ENCODE results near the gene SUPT3H.

SUPT3H gene

DNA sequence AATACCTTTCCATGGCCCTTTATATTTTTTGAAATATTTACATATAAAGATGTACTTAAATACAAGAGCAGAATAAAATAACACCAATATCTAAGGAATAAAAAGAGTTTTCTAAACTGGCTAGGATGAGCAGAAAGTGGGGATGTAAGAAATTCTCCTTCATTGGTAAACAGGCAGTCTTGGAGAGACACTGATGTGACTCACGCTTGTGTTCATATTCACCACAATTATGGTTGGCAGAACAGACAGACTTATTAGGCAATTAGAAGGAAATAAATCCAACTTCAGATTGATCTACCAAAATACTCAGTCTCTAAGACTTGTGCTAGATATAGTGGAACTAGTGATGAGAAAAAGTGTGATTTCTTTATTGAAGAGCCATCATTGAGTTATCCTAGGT lies 526.6 kb downstream of the SUPT3H start:
- TF ChIP-seq CTCF (conservative IDR thresholded peaks at IDR 0.05) (no peak), ZFX (IDR thresholded peaks at IDR 0.05) (no peak)
- H3K27ac ChIP-seq: no peak overlapping the region

- TF ChIP-seq ZFX (IDR thresholded peaks at IDR 0.05) (no peak), CTCF (conservative IDR thresholded peaks at IDR 0.05) (no peak)
- H3K27ac ChIP-seq: no peak overlapping the region
These were observed 527.4 kb downstream of the SUPT3H start for GRCh38 chr6:44850312-44850711.

DNA sequence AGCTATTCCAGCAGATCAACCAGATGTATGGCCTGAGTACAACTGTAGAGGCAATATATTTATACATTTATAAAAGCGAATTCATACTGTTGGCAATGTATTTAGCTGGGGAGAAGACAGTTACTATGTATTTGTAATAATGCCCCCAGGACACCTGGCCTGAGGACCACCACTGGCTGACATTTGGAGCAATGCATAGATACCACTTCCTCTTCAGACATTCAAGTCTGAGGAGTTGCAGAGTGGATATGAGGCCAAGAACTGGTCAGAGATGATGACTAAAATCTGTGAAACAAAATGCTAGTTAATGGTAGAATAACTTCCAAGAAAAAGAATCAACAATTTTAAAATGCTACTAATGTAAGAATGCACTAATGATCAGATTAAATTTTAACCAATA lies 527.9 kb downstream of the SUPT3H start:
- TF ChIP-seq ZFX (IDR thresholded peaks at IDR 0.05): no peak
- no peak for TF ChIP-seq CTCF (conservative IDR thresholded peaks at IDR 0.05)
- no peak overlapping the region for H3K27ac ChIP-seq

DNA sequence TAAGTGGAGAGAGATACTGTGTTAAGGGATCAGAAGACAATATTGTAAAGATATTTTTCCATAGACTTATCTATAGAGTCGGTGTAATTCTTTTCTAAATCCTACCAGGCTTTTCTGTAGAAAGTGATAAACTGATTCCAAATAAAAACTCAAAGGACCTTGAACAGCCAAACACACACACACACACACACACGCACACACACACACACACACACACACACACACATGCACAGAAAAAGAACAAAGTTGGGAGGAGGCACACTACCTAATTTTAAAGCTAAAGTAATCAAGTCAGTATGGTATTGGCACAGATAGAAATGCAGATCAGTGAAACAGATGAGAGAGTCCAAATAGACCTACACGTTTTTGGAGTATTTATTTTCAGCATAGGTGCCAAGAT lies 534.0 kb downstream of the SUPT3H start:
- H3K27ac ChIP-seq: no peak overlapping the region
- TF ChIP-seq ZFX (IDR thresholded peaks at IDR 0.05) (no peak), CTCF (conservative IDR thresholded peaks at IDR 0.05) (no peak)

GRCh38 chr6:44842616-44843015 lies 535.1 kb downstream of the SUPT3H start:
- H3K27ac ChIP-seq: no peak overlapping the region
- TF ChIP-seq CTCF (conservative IDR thresholded peaks at IDR 0.05) (no peak), ZFX (IDR thresholded peaks at IDR 0.05) (no peak)

DNA sequence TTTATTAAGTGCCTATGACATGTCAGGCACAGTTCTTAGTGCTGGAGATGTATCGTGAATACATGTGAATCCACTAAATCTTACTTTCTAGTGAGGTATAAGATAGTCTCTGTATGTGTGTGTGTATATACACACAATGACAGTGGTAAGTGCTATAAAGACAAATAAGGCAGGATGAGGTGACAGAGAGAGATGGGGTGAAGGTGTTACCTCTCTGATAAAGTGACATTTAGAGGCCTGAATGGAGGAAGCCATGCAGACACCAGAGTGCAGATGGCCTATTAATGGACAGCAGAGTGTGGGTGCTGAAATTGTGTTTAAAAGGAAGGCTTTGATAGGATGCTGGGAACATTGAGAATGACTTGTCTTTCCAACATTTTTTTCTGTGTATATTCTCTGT lies 535.9 kb downstream of the SUPT3H start:
- TF ChIP-seq ZFX (IDR thresholded peaks at IDR 0.05) (no peak), CTCF (conservative IDR thresholded peaks at IDR 0.05) (no peak)
- no peak overlapping the region for H3K27ac ChIP-seq

GRCh38 chr6:44837741-44838140 lies 540.0 kb downstream of the SUPT3H start:
- no peak for TF ChIP-seq CTCF (conservative IDR thresholded peaks at IDR 0.05)
- TF ChIP-seq ZFX (IDR thresholded peaks at IDR 0.05): no peak
- no peak overlapping the region for H3K27ac ChIP-seq
